GM18526 (cell line): ENCODE measurements around the gene ZFP91.

Experiments used
- POLR2A ChIP-seq: IDR thresholded peaks from 3 replicates; pipeline ENCODE4 v1.6.1; 2011; ENCODE audit not compliant: insufficient read length; ENCODE audit errors: extremely low read depth

The ZFP91 gene

DNA sequence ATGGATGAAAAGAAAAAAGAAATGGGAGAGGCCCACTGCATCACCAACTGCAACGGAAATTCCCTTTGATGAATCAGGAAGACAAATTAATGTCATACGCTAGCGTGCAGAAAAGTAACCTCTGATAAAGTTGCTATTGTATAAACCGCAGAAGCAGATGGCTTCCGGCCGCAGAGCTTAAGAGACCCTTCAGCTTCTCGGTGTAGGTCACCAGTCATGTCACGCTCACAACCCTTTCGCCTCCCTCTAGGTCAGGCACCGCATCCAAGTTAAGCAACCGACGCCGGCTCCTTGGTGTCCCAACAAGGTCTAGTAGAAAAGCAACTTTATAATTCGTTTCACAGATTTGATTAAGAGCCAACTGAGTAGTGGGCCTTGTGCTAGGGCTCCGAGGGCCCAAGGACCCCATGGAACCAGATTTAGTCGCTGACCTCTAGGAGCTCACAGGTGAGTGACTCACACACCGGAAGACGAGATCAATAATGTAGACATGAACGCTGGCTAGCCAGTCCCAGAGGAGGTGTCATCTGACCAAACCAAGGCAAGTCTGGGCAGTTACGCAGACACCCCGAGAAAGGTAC is 1.2 kb upstream of the ZFP91 start:
- peak; percentile 66 for TF ChIP-seq POLR2A

DNA sequence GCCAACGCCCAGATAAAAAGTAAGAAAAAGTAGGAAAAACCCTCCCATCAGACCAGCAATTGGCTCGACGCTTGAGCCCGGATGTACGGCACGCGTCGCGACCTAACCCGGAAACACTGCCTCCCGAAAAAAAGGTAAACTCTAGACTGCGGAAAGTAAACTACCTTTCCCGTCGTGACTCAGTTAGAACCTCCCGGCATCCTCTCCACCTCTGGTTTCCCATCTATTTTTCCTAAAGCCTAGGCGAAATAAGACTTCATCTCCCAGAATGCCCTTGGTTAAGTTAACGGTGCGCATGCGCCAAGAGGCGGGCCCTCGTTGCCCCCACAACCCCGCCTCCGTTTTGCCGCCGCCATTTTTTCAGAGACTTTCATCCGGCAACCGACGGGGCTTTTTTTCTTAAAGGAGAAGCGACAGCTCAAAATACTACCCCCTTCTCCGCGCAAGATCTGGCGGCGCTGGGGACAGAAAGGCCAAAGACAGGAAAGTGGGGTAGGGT is 678 bp upstream of the ZFP91 start:
- no peak for TF ChIP-seq POLR2A

- peak; percentile 71 for TF ChIP-seq POLR2A
Observed at GRCh38 chr11:58579192-58580129, 598 bp downstream of the ZFP91 start.

GRCh38 chr11:58580311-58580710 is 1.4 kb downstream of the ZFP91 start:
- no peak for TF ChIP-seq POLR2A

DNA sequence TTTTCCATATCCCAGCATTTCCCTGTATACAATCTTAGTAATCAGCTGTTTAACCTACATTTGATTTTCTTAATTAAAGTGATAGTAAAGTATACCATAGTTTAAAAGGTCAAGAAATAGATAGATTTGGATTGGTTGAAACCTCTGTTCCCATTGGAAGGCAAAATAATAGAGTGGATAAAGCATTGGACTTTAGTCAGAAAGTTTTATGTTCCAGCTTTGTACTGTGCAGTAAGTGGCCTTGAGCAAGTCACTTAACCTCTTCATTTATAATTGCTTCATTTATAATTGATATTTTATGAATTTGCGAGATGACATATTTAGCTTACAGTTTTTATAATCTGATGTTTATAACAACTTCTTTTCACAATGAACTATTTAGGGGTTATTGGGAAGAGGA is 3.6 kb downstream of the ZFP91 start:
- no peak for TF ChIP-seq POLR2A

DNA sequence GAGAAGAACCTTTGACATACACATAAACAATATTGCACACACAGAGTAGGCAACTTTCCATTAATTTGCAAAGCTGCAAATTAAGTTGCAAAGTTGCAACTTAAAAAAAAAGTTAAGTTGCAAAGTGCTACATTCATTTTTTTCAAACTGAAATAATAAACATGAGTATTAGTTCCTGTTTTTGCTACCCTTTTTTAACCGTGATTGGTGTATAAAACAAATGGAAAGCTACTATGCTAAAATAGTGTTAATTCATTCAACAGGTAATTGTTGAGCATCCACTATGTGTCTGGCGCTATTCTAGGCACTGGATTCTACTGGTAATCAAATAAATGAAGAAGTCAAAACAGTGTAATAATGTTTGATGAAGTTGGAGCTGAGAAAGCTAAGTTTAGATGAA is 8.1 kb downstream of the ZFP91 start:
- TF ChIP-seq POLR2A: no peak

DNA sequence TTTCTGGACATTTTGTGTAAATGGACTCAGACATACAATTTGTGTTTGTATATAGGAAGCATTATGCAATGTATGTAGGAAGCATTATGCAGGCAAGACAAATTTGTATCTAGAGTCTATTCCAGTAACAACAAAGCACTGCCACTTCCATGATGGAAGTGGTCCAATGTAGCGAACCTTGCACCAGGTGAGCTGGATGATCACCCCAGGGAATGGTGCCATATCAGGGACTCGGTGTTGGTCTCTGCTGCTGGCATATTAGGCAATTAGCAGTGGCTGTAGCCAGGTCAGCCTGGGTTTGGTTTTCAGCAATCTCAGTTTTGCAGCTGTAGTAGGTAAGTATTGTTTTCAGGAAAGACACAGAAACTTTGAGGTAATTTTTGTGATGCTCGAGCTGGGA is 12.8 kb downstream of the ZFP91 start:
- TF ChIP-seq POLR2A: no peak

GRCh38 chr11:58592760-58593472 is 14.1 kb downstream of the ZFP91 start:
- TF ChIP-seq POLR2A: no peak

DNA sequence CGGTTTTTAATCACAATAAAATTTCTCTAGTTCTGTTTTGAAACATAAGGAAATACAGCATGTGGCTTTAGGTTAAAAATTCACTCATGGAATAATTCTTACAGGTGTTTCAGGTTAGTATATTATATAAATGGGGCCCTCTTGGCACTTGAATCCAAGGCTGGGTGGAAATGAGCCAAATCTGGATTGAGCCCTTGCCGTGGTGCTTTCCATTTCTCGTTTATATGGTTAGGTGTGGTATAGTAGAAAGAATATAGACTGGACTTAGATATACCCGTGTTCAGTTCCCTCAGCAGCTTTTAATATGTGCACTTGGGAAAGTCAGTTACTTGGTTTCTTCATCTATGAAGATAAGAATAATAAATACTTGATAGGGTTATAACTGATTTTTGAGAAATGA is 16.0 kb downstream of the ZFP91 start:
- TF ChIP-seq POLR2A: no peak

GRCh38 chr11:58596621-58597020 is 17.8 kb downstream of the ZFP91 start:
- no peak for TF ChIP-seq POLR2A

DNA sequence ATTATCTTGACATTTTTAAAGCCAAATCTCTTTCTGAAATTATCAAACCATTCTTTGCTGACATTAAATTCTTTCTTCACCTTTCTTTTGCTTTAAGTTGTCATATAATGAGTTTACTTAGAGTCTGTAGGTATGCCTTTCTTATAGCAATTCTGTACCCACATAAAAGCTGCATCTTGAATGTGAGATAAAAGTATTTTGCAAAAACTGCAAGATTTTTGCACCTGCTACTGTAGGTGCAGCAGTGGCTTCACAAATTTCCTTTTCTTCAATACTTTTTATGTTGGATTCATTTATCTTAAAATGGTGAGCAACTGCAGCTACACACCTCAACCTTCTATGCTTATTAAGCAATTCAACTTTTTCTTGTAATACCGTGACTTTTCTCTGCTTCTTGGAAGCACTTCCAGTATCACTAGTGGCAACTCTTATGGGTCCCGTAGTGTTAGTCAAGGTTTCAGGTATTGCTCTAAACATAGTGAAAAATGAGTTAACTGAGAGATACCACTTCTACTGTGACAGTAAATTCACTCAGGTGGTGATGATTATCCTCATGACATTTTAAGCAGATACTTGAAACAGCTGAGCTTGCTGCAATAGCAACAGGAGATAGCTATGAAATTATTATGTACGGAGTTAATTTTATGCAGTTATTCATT is 18.8 kb downstream of the ZFP91 start:
- no peak for TF ChIP-seq POLR2A

DNA sequence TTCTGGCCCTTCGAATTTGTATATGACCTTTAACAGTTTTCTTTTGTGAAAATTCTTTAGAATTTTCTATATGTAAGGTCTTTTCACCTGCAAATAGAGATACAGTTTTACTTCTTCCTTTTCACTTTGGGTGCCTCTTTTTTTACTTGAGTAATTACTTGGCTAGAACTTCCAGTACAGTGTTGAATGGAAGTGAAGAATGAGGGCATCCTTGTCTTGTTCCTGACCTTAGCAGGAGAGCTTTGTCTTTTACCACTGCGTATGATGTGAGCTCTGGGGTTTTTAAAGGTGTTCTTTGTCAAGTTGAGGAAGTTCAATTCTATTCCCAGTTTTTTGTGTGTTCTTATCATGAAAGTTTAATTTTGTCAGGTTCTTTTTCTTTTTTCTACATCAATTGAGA is 21.6 kb downstream of the ZFP91 start:
- no peak for TF ChIP-seq POLR2A

- no peak for TF ChIP-seq POLR2A
Observed at GRCh38 chr11:58606930-58607714, 28.3 kb downstream of the ZFP91 start.

- no peak for TF ChIP-seq POLR2A
Observed at GRCh38 chr11:58608331-58608730, 29.5 kb downstream of the ZFP91 start.

- no peak for TF ChIP-seq POLR2A
Observed at GRCh38 chr11:58609723-58610122, 30.9 kb downstream of the ZFP91 start.

DNA sequence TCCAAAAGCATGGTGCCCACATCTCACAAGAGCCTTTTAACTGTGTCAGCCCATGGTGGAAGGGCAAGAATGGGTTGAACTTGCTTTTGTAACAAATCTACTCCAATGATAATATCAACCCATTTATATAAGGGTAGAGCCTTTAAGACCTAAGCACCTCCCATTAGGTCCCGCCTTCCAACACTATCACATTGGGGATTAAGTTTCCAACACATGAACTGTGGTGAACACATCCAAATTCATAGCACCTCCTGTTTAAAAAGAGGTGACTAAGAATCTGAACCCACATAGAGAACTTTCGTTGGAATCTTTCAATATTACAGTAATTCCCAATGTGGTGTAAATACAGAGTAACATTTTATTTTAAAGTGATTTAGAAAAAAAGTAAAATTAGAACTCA is 34.4 kb downstream of the ZFP91 start:
- TF ChIP-seq POLR2A: no peak
